OCI-LY7 (cell line): Measurements from ENCODE around the gene ATP8B4.

Experiments
- EZH2phosphoT487 ChIP-seq: fragments of 200-600 bp; sonication (generic); IDR thresholded peaks from 2 replicates; pipeline ENCODE4 v1.6.1; 2018; ENCODE audit warnings: low read depth, borderline replicate concordance, mild to moderate bottlenecking, mixed run types, antibody characterized with exemption, low read length, moderate library complexity, mixed read lengths
- TF ChIP-seq, protein P1 (sequence below): fragments of 200-600 bp; sonication (generic); conservative IDR thresholded peaks from 2 replicates; pipeline ENCODE4 v1.5.1; 2014; ENCODE audit warnings: mild to moderate bottlenecking, antibody characterized with exemption, low read length, moderate library complexity, mixed read lengths

GRCh38 chr15:50042775-50043174 is 76.3 kb downstream of the ATP8B4 start:
- TF ChIP-seq, protein P1, sequence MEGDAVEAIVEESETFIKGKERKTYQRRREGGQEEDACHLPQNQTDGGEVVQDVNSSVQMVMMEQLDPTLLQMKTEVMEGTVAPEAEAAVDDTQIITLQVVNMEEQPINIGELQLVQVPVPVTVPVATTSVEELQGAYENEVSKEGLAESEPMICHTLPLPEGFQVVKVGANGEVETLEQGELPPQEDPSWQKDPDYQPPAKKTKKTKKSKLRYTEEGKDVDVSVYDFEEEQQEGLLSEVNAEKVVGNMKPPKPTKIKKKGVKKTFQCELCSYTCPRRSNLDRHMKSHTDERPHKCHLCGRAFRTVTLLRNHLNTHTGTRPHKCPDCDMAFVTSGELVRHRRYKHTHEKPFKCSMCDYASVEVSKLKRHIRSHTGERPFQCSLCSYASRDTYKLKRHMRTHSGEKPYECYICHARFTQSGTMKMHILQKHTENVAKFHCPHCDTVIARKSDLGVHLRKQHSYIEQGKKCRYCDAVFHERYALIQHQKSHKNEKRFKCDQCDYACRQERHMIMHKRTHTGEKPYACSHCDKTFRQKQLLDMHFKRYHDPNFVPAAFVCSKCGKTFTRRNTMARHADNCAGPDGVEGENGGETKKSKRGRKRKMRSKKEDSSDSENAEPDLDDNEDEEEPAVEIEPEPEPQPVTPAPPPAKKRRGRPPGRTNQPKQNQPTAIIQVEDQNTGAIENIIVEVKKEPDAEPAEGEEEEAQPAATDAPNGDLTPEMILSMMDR, result no peak
- no peak for TF ChIP-seq EZH2phosphoT487
